ENCODE results near the gene HRC.

Gene HRC

GRCh38 chr19:49114630-49115363 is 40.4 kb downstream of the HRC start:
- H4K20me1 ChIP-seq (ENCODE audit: insufficient read depth, low read length): no peaks in the 10 kb centered on the region
- H3K79me2 ChIP-seq (ENCODE audit: low read length): no peaks in the 10 kb centered on the region
- H3K9me2 ChIP-seq (replicated peaks; ENCODE audit: insufficient read depth, low read length): no peaks in the 10 kb centered on the region
- peak overlapping the region; percentile 42; the same call in 1 of the 2 replicates for H3K9ac ChIP-seq (ENCODE audit: low read length)
- DNase-seq: no peak
- peak overlapping the region; percentile 77 for H3K4me3 ChIP-seq (ENCODE audit: low read length)
- H3K4me2 ChIP-seq (ENCODE audit: low read depth, low read length): peak overlapping the region; percentile 97
- H3F3A ChIP-seq (ENCODE audit: insufficient read depth, low read length): no peaks in the 10 kb centered on the region
- H3K36me3 ChIP-seq (replicated peaks; ENCODE audit: insufficient read depth, low read length): no peaks in the 10 kb centered on the region
- peaks cover 10% of the 10 kb centered on the region for H3K4me1 ChIP-seq (ENCODE audit: low read length)
- peak overlapping the region; percentile 95 for H2AFZ ChIP-seq (ENCODE audit: low read length)
- TF ChIP-seq CTCF (IDR thresholded peaks at IDR 0.05; ENCODE audit: low read length) (no peak), EZH2 (optimal IDR thresholded peaks at IDR 0.05; ENCODE audit: low read depth, low read length) (no peak)
- peaks cover 3% of the 10 kb centered on the region for H3K27me3 ChIP-seq (replicated peaks; ENCODE audit: insufficient read depth, low read length)
- no peaks in the 10 kb centered on the region for H3K9me3 ChIP-seq (replicated peaks; ENCODE audit: insufficient read depth, low read length)
- no peak overlapping the region for H3K27ac ChIP-seq (ENCODE audit: low read length)

GRCh38 chr19:49113762-49114629 is 41.2 kb downstream of the HRC start, which contains the start of gene LIN7B:
Gene LIN7B, plus strand, starts transcription at chr19:49114370. Its CDS starts 35 bp downstream, at chr19:49114405.
- Histone ChIP-seq H2AFZ (ENCODE audit: low read length) (peak within 1 kb of the TSS; percentile 95), H3K27ac (ENCODE audit: low read length) (no peak within 1 kb of the TSS), H3K4me3 (ENCODE audit: low read length) (peak within 1 kb of the TSS; percentile 77), H3K27me3 (replicated peaks; ENCODE audit: insufficient read depth, low read length) (no peaks in the 10 kb centered on the region), H3K4me2 (ENCODE audit: low read depth, low read length) (peak within 1 kb of the TSS; percentile 97), H3K9me3 (replicated peaks; ENCODE audit: insufficient read depth, low read length) (no peaks in the 10 kb centered on the region), H3K9ac (ENCODE audit: low read length) (peak within 1 kb of the TSS; percentile 42; the same call in 1 of the 2 replicates), H3K4me1 (ENCODE audit: low read length) (peaks cover 10% of the 10 kb centered on the region), H3K36me3 (replicated peaks; ENCODE audit: insufficient read depth, low read length) (no peaks in the 10 kb centered on the region), H4K20me1 (ENCODE audit: insufficient read depth, low read length) (no peaks in the 10 kb centered on the region), H3F3A (ENCODE audit: insufficient read depth, low read length) (peaks cover 3% of the 10 kb centered on the region; the same call in 1 of the 2 replicates), H3K9me2 (replicated peaks; ENCODE audit: insufficient read depth, low read length) (no peaks in the 10 kb centered on the region), H3K79me2 (ENCODE audit: low read length) (no peaks in the 10 kb centered on the region)
- no peak for TF ChIP-seq EZH2phosphoT487 (IDR thresholded peaks at IDR 0.05; ENCODE audit: low read length)
- peak; percentile 37 for TF ChIP-seq CTCF (IDR thresholded peaks at IDR 0.05; ENCODE audit: low read length)
- TF ChIP-seq EZH2 (optimal IDR thresholded peaks at IDR 0.05; ENCODE audit: low read depth, low read length): no peak
- DNase-seq: peak; percentile 76

GRCh38 chr19:49111218-49111998 is 43.8 kb downstream of the HRC start:
- H3K27me3 ChIP-seq (replicated peaks; ENCODE audit: insufficient read depth, low read length): no peaks in the 10 kb centered on the region
- no peaks in the 10 kb centered on the region for H3K9me3 ChIP-seq (replicated peaks; ENCODE audit: insufficient read depth, low read length)
- no peaks in the 10 kb centered on the region for H3K9me2 ChIP-seq (replicated peaks; ENCODE audit: insufficient read depth, low read length)
- no peak overlapping the region for H3K9ac ChIP-seq (ENCODE audit: low read length)
- H3F3A ChIP-seq (ENCODE audit: insufficient read depth, low read length): peaks cover 8% of the 10 kb centered on the region; the same call in 1 of the 2 replicates
- no peaks in the 10 kb centered on the region; the same call in 1 of the 2 replicates for H3K36me3 ChIP-seq (replicated peaks; ENCODE audit: insufficient read depth, low read length)
- no peak overlapping the region for H3K4me3 ChIP-seq (ENCODE audit: low read length)
- no peaks in the 10 kb centered on the region; the same call in 1 of the 2 replicates for H3K79me2 ChIP-seq (ENCODE audit: low read length)
- no peak overlapping the region for H3K4me2 ChIP-seq (ENCODE audit: low read depth, low read length)
- H2AFZ ChIP-seq (ENCODE audit: low read length): no peak overlapping the region
- no peak for TF ChIP-seq CTCF (IDR thresholded peaks at IDR 0.05; ENCODE audit: low read length)
- no peak for TF ChIP-seq EZH2phosphoT487 (IDR thresholded peaks at IDR 0.05; ENCODE audit: low read length)
- TF ChIP-seq EZH2 (optimal IDR thresholded peaks at IDR 0.05; ENCODE audit: low read depth, low read length): no peak
- H3K4me1 ChIP-seq (ENCODE audit: low read length): 0 out of 2 replicates have a peak, but pooled peaks cover 4% of the 10 kb centered on the region
- H3K27ac ChIP-seq (ENCODE audit: low read length): no peak overlapping the region
- DNase-seq: no peak
- no peaks in the 10 kb centered on the region for H4K20me1 ChIP-seq (ENCODE audit: insufficient read depth, low read length)

All from MM.1S (cell line).